ENCODE results near the gene LRP10.

GRCh38 chr14:22896760-22897159 lies 25.2 kb downstream of the LRP10 start:
- TF ChIP-seq CTCF (IDR thresholded peaks at IDR 0.05; ENCODE audit: poor library complexity, severe bottlenecking) (peak; percentile 42), RAD21 (conservative IDR thresholded peaks at IDR 0.05) (peak; percentile 48), POLR2AphosphoS5 (IDR thresholded peaks at IDR 0.05) (no peak), EP300 (conservative IDR thresholded peaks at IDR 0.05; ENCODE audit: poor library complexity, severe bottlenecking) (peak; percentile 65), SMC3 (conservative IDR thresholded peaks at IDR 0.05; ENCODE audit: poor library complexity) (peak; percentile 56), REST (IDR thresholded peaks at IDR 0.05; ENCODE audit: borderline replicate concordance) (peak; percentile 71), EZH2 (IDR thresholded peaks at IDR 0.05; ENCODE audit: borderline replicate concordance, insufficient read depth, low read length, poor library complexity, severe bottlenecking) (no peak)

All from neural cell (in vitro differentiated cells).